ENCODE results near the gene TRPM7. TPM values are rescaled to one million over a fixed set of nuclear protein-coding genes. Genes with fewer than 3 reads are reported as not detected.

Gene TRPM7
- total and polyA plus RNA-seq, 9 of the 15 experiments (the other 6 are each of a cell fraction or from before 2014, with no cell fraction given) = 12.3 to 59.2 (median 31.5) TPM

- Histone ChIP-seq H3K27ac (ENCODE audit: extremely low read depth, low read depth, low read length) (peak overlapping the region; percentile 97), H3K4me1 (replicated peaks in 1 of 2; ENCODE audit: control insufficient read depth in 2 of 2, insufficient read depth in 2 of 2, low read length in 2 of 2) (peaks cover 9 to 26% of the 10 kb centered on the region in 2 experiments; a peak in 4 of 5 replicates), H4K20me1 (replicated peaks; ENCODE audit: control insufficient read depth, insufficient read depth, low read length) (no peaks in the 10 kb centered on the region; the same call in 1 of the 2 replicates), H3K9me1 (ENCODE audit: control insufficient read depth, insufficient read depth, low read length) (no peaks in the 10 kb centered on the region), H3K9ac (ENCODE audit: insufficient read depth in 1 of 2, low read depth in 2 of 2, low read length in 2 of 2) (peak overlapping the region; percentile 87 to 98), H3K36me3 (ENCODE audit: control insufficient read depth, insufficient read depth, low read length) (peaks cover 35% of the 10 kb centered on the region; the same call in 2 of the 3 replicates), H2AFZ (ENCODE audit: low read depth, low read length) (0 out of 2 replicates have a peak overlapping the region, but pooled peaks have one; percentile 97), H3K79me2 (ENCODE audit: control insufficient read depth, insufficient read depth, low read length) (peaks cover 69% of the 10 kb centered on the region), H3K9me3 (replicated peaks; ENCODE audit: control insufficient read depth, insufficient read depth, low read depth, low read length) (no peaks in the 10 kb centered on the region), H3K4me2 (ENCODE audit: insufficient read depth, low read length) (peak overlapping the region; percentile 96), H3K4me3 (peak overlapping the region; percentile 82), H3K27me3 (ENCODE audit: control insufficient read depth in 2 of 2, insufficient read depth in 2 of 2, low read length in 2 of 2) (no peaks in the 10 kb centered on the region)
- whole genome bisulfite sequencing (ENCODE audit: insufficient coverage, low coverage, missing lambda C conversion rate) = 25% methylated on average over 22 of the region's 22 CpGs
- intact Hi-C loops (cut with micrococcal nuclease) = no loop called here
- no peak for DNase-seq (ENCODE audit: extremely low read depth in 1 of 4, low spot score in 3 of 4)
- CTCF ChIA-PET (ENCODE audit: low intra/inter-chr PET ratio) = interaction anchor here (1.1 to 1.6 kb wide), 2 partner anchors 10 to 192 kb away, joined by 3 read pairs; no protein-coding TSS in a partner anchor
- no TSS peak for BruUV-seq (replicated peaks)
- POLR2A ChIA-PET = interaction anchor here (0.6 to 1.9 kb wide), 5 partner anchors 10 to 157 kb away, joined by 3 to 7 read pairs (median 3); partner anchors contain the start of gene SPPL2A
- FAIRE-seq = peak; percentile 19
- peak; percentile 6; the same call in 2 of the 3 replicates for ATAC-seq
- in situ Hi-C loops (cut with MboI) = no loop called here
- TF ChIP-seq TARDBP (IDR thresholded peaks at IDR 0.05) (no peak), SAP30 (IDR thresholded peaks at IDR 0.05; ENCODE audit: borderline replicate concordance, insufficient read depth, low read depth, low read length, poor library complexity, severe bottlenecking) (no peak), ZEB2 (IDR thresholded peaks at IDR 0.05) (no peak), RBBP5 (IDR thresholded peaks at IDR 0.05; ENCODE audit: borderline replicate concordance, insufficient read depth, low read length, poor library complexity, severe bottlenecking) (no peak), PML (IDR thresholded peaks at IDR 0.05; ENCODE audit: low read length) (no peak), MBD1 (CRISPR knock-in tag; IDR thresholded peaks at IDR 0.05) (0 out of 2 replicates have a peak, but pooled peaks have one; percentile 31), HMG20B (CRISPR knock-in tag; IDR thresholded peaks at IDR 0.05) (no peak), RBM22 (IDR thresholded peaks at IDR 0.05; ENCODE audit: low read depth, low read length, poor library complexity, severe bottlenecking) (no peak), SRSF7 (optimal IDR thresholded peaks at IDR 0.05; ENCODE audit: low read depth, low read length) (no peak), MCM3 (IDR thresholded peaks at IDR 0.05) (no peak), ZNF740 (CRISPR knock-in tag; IDR thresholded peaks at IDR 0.05) (0 out of 2 replicates have a peak, but pooled peaks have one; percentile 15), ZNF740 (tag; IDR thresholded peaks at IDR 0.05) (no peak), GATAD2A (IDR thresholded peaks at IDR 0.05) (no peak), ZNF717 (CRISPR knock-in tag; IDR thresholded peaks at IDR 0.05) (no peak), SP1 (CRISPR knock-in tag; IDR thresholded peaks at IDR 0.05) (0 out of 2 replicates have a peak, but pooled peaks have one; percentile 7), ZNF766 (CRISPR knock-in tag; conservative IDR thresholded peaks at IDR 0.05) (no peak), FOXA3 (CRISPR knock-in tag; conservative IDR thresholded peaks at IDR 0.05 in 1 of 2, IDR thresholded peaks at IDR 0.05 in 1 of 2) (no peak), ZNF239 (CRISPR knock-in tag; IDR thresholded peaks at IDR 0.05) (no peak)
These were observed 1.2 kb downstream of the TRPM7 start for GRCh38 chr15:50685191-50685975.
